ENCODE measurements around the gene ERGIC1.

ERGIC1 gene

DNA sequence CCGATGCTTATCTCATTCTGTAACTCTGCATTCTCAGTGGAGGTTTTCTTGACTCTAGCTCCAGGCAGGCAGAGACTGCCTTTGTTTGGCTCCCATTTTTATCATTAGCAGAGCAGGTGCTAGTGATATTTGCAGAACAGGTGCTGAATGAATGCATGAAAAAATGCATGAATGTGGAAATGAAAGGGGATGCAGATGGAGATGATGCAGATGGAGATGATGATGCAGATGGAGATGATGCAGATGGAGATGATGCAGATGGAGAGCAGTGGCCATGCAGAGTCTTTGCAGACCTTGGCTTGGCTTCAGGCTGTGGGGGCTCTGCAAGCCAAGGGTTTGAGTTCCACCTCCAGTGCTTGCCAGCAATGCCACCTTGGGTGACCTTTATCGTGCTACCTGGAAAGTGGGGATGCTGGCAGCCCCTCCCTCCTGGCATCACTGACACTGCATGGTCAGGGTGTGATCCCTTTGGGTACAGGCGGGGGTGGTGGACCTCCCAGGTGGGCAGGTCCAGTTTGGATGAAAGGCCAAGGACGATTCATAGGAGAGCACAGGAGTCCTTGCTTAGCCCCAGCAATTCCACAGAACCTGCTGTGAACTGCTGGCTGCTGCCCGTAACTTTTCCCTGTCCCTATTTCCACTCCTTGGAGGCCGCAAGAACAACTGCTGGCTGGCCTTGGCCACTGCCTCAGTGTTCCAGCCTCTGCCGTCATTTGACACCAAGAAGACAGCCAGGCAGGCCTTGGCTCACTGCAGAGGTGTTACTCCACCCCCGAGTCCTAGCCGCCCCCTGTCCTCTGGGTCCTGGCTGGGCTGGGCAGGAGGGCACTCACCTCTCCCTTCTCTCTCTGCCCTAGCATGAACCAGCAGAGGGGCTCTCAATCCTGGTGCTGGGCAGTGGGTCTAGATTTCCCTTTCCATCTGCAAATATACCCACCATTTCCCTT is 33.0 kb downstream of the ERGIC1 start:
- no peak overlapping the region for H3K4me3 ChIP-seq (ENCODE audit: low read length, poor library complexity, severe bottlenecking)
- H3K9ac ChIP-seq (ENCODE audit: low read depth, low read length, poor library complexity, severe bottlenecking): no peak overlapping the region
- H3F3A ChIP-seq (ENCODE audit: low read depth): no peaks in the 10 kb centered on the region
- H3K27me3 ChIP-seq (ENCODE audit: insufficient read depth, low read length, poor library complexity, severe bottlenecking): no peaks in the 10 kb centered on the region
- no peaks in the 10 kb centered on the region for H3K4me1 ChIP-seq (ENCODE audit: insufficient read depth, low read length, poor library complexity, severe bottlenecking)
- H3K9me2 ChIP-seq (replicated peaks; ENCODE audit: low read depth, low read length): no peaks in the 10 kb centered on the region
- H4K20me1 ChIP-seq (ENCODE audit: insufficient read depth, low read length, poor library complexity, severe bottlenecking): peaks cover 49% of the 10 kb centered on the region
- H2AFZ ChIP-seq (ENCODE audit: low read length): no peak overlapping the region
- no peak overlapping the region for H3K4me2 ChIP-seq (ENCODE audit: low read depth, low read length, poor library complexity, severe bottlenecking)
- H3K36me3 ChIP-seq (ENCODE audit: insufficient read depth, low read length): peaks cover 23% of the 10 kb centered on the region; the same call in 1 of the 2 replicates
- H3K9me3 ChIP-seq (ENCODE audit: insufficient read depth, low read depth, low read length): no peaks in the 10 kb centered on the region
- no peak for TF ChIP-seq CTCF (conservative IDR thresholded peaks at IDR 0.05; ENCODE audit: low read length)
- no peak for TF ChIP-seq EZH2phosphoT487 (IDR thresholded peaks at IDR 0.05; ENCODE audit: borderline replicate concordance)
- H3K79me2 ChIP-seq (ENCODE audit: insufficient read depth, low read length): peaks cover 96% of the 10 kb centered on the region

GRCh38 chr5:172867761-172868435 is 33.8 kb downstream of the ERGIC1 start:
- H3K4me3 ChIP-seq (ENCODE audit: low read length, poor library complexity, severe bottlenecking): no peak overlapping the region
- no peak overlapping the region for H3K9ac ChIP-seq (ENCODE audit: low read depth, low read length, poor library complexity, severe bottlenecking)
- H2AFZ ChIP-seq (ENCODE audit: low read length): no peak overlapping the region

DNA sequence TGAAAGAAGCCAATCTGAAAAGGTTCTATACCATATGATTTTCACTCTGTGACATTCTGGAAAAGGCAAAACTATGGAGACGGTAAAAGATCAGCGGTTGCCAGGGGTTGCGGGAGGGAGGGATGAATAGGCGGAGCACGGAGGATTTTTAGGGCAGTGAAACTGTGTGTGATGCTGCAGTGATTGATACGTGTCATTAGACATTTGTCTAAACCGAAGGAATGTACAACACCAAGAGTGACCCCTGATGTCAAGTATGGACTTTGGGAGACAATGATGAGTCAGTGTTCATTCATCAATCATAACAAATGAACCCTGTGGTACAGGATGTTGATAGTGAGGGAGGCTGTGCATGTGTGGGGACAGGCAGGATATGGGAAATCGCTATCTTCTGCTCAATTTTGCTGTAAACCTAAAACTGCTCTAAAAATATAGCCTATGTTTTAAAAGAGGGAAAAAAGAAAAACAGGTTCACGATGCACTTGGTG is 34.4 kb downstream of the ERGIC1 start:
- no peaks in the 10 kb centered on the region for H3K4me1 ChIP-seq (ENCODE audit: insufficient read depth, low read length, poor library complexity, severe bottlenecking)
- H3K79me2 ChIP-seq (ENCODE audit: insufficient read depth, low read length): peaks cover 96% of the 10 kb centered on the region
- no peak overlapping the region for H3K4me2 ChIP-seq (ENCODE audit: low read depth, low read length, poor library complexity, severe bottlenecking)

More at GRCh38 chr5:172867761-172868435, 33.8 kb downstream of the ERGIC1 start:
- no peaks in the 10 kb centered on the region for H3K4me1 ChIP-seq (ENCODE audit: insufficient read depth, low read length, poor library complexity, severe bottlenecking)
- no peaks in the 10 kb centered on the region for H3F3A ChIP-seq (ENCODE audit: low read depth)
- H3K79me2 ChIP-seq (ENCODE audit: insufficient read depth, low read length): peaks cover 96% of the 10 kb centered on the region
- no peaks in the 10 kb centered on the region for H3K9me2 ChIP-seq (replicated peaks; ENCODE audit: low read depth, low read length)
- H3K27me3 ChIP-seq (ENCODE audit: insufficient read depth, low read length, poor library complexity, severe bottlenecking): no peaks in the 10 kb centered on the region
- H3K36me3 ChIP-seq (ENCODE audit: insufficient read depth, low read length): peaks cover 26% of the 10 kb centered on the region; the same call in 1 of the 2 replicates
- H3K9me3 ChIP-seq (ENCODE audit: insufficient read depth, low read depth, low read length): no peaks in the 10 kb centered on the region
- H4K20me1 ChIP-seq (ENCODE audit: insufficient read depth, low read length, poor library complexity, severe bottlenecking): peaks cover 49% of the 10 kb centered on the region
- no peak for TF ChIP-seq EZH2phosphoT487 (IDR thresholded peaks at IDR 0.05; ENCODE audit: borderline replicate concordance)
- TF ChIP-seq CTCF (conservative IDR thresholded peaks at IDR 0.05; ENCODE audit: low read length): no peak
- no peak overlapping the region for H3K4me2 ChIP-seq (ENCODE audit: low read depth, low read length, poor library complexity, severe bottlenecking)

More for the DNA sequence above, 34.4 kb downstream of the ERGIC1 start:
- no peaks in the 10 kb centered on the region for H3K27me3 ChIP-seq (ENCODE audit: insufficient read depth, low read length, poor library complexity, severe bottlenecking)
- H3K9me2 ChIP-seq (replicated peaks; ENCODE audit: low read depth, low read length): no peaks in the 10 kb centered on the region
- no peak overlapping the region for H3K9ac ChIP-seq (ENCODE audit: low read depth, low read length, poor library complexity, severe bottlenecking)
- H3F3A ChIP-seq (ENCODE audit: low read depth): no peaks in the 10 kb centered on the region
- H4K20me1 ChIP-seq (ENCODE audit: insufficient read depth, low read length, poor library complexity, severe bottlenecking): peaks cover 53% of the 10 kb centered on the region
- peaks cover 21% of the 10 kb centered on the region; the same call in 1 of the 2 replicates for H3K36me3 ChIP-seq (ENCODE audit: insufficient read depth, low read length)
- no peaks in the 10 kb centered on the region for H3K9me3 ChIP-seq (ENCODE audit: insufficient read depth, low read depth, low read length)
- no peak overlapping the region for H3K4me3 ChIP-seq (ENCODE audit: low read length, poor library complexity, severe bottlenecking)
- TF ChIP-seq EZH2phosphoT487 (IDR thresholded peaks at IDR 0.05; ENCODE audit: borderline replicate concordance): no peak
- no peak for TF ChIP-seq CTCF (conservative IDR thresholded peaks at IDR 0.05; ENCODE audit: low read length)
- no peak overlapping the region for H2AFZ ChIP-seq (ENCODE audit: low read length)
